Mammary epithelial cell (primary cell): ENCODE data around the gene TSACC.

ENCODE experiments used
- CTCF ChIP-seq, 2 donors: IDR thresholded peaks in 1 of 2; conservative IDR thresholded peaks in 1 of 2; 2 replicates each; pipeline ENCODE4 v1.5.1; 2011 to 2012; ENCODE audit warnings: inconsistent platforms in 2 of 2, low read length in 2 of 2, mild to moderate bottlenecking in 2 of 2, control low read depth in 1 of 2, low read depth in 1 of 2; ENCODE audit not compliant: insufficient read depth in 1 of 2; ENCODE audit errors: extremely low read depth in 1 of 2
- EZH2 ChIP-seq: IDR thresholded peaks from 2 replicates; pipeline ENCODE4 v1.6.1; 2012; ENCODE audit warnings: low read length, inconsistent platforms, borderline replicate concordance

GRCh38 chr1:156291226-156292061 is 46.9 kb upstream of the TSACC start:
- no peak for TF ChIP-seq CTCF (conservative IDR thresholded peaks at IDR 0.05 in 1 of 2, IDR thresholded peaks at IDR 0.05 in 1 of 2; ENCODE audit: extremely low read depth in 1 of 2, insufficient read depth in 1 of 2, low read depth in 1 of 2, low read length in 2 of 2)
- no peak for TF ChIP-seq EZH2
